Measurements from ENCODE around the gene ST6GALNAC4.
A peak's percentile ranks its signal among the peaks of the same experiment; 100 is the strongest.

ST6GALNAC4 gene

DNA sequence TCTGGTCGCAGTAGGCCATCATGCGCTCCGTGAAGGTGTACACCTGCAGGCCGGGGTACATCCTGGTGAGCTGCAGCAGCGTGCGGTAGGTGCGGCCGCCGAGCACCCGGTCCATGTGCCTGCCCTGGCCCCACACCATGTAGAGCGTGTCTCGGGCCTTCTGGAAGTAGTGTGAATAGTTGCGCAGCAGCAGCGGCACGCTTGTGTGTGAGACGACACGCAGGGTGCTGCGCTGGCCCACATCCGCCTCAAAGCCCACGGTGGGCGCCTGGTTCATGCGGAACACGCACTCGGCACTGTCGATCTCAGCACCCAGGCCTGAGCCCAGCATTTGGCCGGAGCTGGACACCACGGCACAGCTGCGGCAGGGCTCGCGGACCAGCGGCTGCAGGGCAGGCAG is 4.5 kb downstream of the ST6GALNAC4 start:
- DNase-seq (ENCODE audit: low read depth), result no peak

DNA sequence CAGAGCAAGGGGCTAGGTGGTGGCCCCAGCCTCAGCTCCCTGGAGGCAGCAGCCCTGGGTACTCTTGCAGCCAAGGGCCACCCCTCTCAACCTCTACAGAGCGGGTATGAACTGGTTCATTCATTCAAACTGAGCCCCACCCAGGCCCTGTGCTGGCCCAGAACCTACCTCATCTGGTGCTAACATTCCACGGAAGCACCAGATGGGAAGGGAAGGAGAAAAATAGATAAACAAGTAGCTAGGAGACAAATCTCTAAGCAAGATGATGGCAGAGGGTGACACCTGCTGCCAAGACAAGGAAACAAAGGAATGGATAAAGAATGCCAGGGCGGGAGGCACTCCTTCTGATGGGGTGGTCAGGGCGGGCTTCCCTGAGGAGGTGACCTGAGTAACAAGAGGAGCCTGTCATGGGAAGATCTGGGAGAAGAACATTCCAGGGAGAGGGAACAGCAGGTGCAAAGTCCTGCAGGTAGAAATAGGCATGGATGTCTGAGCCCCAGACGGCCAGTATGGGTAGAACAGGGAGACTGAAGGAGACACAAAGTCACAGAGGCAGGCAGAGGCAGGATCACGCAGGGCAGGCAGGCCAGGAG is 6.1 kb downstream of the ST6GALNAC4 start:
- no peak for DNase-seq (ENCODE audit: low read depth)

DNA sequence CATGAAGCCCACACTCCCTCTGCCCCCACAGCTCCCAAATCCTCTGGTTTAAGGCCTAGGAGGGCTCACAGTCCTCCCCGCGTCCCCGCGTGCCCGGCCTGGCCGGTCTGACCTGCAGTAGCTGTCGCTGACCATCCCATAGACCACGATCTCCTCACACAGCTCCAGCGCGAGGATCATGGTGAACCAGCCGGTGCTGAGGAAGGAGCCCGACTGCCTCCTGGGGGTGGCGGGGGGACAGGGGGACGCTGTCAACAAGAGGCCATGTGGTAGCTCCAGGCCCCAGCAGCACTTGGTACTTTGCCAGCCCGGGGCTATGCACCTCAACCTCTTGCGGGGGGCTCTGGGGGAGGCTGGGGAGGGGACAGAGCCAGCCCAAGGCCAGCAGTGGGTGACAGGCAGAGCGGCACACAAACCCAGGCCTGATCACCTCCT is 7.0 kb downstream of the ST6GALNAC4 start:
- no peak for DNase-seq (ENCODE audit: low read depth)

DNA sequence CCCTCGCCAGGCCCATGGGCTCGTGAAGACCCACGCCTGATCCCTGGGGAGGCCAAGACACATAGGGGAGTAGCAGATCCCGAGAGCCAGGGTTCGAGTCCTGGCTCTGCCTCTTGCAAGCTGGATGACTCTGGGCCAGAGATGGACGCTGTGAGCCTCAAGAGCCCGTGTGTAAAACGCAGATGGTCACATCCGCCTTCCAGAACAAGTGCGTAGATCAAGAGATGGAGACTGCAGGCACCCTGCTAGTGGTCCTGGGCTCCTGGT is 8.2 kb downstream of the ST6GALNAC4 start:
- DNase-seq (ENCODE audit: low read depth), result no peak

DNA sequence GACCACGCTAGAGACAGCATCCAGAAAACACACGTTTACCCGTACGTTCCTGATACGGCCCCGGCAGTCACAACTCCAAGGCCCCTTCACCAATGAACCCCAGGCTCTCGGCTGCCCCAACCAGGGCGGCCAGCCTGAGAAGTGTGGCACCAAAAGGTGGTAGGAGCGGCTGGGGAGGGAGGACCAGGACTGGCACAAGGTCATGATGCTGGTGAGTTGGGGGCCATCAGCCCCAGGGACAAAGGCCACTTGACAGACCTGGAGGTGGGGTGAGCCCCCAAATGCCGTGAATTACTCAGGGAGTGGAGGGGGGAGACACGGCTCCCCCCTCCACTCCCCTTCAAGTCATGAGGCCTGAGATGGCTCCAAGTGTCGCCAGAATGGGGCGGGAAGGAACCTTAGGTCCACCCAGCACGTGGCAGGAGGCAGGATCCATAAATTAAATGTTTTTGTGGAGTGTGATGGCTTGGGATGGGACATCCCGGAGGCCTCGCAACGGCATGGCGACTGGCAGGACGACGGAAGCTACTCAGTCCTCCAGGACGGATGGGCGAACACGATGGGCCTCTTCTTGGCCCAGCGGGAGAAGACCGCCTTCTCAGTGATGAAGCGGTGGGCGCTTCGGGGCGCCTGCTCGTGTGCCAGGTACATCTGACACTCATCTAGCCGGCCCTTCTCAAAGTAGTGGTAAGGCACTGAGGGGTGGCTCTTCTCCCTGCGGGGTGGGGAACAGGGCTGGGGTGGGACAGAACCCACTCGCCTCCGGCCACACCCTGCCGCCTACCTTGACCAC is 8.8 kb downstream of the ST6GALNAC4 start:
- no peak for DNase-seq (ENCODE audit: low read depth)

DNA sequence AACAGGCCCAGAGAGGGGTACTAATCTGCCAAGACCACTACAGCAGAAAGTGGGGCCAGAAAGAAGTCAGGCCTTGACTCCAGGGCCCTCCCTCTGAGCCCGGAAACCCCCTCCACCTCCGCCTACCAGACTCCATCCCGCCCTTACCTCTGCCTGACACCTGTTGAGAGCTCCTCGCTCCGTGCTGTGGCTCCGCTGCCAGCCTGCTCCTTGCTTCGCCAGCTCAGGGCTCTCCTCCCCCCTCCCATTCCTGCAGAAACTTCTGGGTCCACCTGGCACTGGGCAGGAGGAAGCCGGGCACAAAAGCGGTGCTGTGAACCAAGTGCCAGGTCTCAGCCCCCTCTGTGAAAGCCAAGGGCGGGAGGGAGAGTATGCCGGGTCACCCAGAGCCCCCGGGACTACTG is 11.1 kb downstream of the ST6GALNAC4 start:
- no peak for DNase-seq (ENCODE audit: low read depth)

DNA sequence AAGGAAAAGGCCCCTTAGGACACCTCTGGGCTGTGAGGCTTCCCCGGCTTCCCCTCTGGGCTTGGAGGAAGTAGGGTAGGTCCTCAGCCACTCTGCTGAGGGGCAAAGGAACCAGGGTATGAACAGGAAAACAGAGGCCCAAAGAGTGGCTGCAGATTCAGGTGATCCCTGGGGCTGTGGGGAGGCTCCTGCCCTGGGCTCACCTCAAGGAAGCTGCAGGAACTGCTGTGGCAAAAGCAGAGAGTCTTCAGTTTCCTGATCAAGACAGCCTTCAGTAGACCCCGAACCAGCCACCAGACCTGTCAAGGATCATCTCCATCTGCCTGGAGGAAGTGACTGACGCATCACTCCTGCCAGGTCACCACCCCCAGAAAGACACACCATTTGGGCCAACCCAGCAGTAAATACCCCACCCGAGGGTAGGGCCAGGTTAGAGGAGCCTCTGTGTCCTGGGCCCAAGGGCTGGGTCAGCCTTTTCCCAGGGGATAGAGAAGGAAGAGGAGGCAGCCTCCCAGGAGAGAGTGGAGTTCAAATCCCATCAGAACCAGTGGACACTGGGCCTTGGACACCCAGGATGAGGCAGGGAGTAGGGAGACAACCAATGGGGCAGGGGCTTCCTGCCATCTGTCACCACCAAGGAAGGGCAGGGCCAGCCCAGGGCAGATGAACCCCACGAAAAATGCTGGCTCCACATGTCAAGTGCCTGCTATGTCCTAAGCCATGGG is 11.7 kb downstream of the ST6GALNAC4 start:
- no peak for DNase-seq (ENCODE audit: low read depth)

DNA sequence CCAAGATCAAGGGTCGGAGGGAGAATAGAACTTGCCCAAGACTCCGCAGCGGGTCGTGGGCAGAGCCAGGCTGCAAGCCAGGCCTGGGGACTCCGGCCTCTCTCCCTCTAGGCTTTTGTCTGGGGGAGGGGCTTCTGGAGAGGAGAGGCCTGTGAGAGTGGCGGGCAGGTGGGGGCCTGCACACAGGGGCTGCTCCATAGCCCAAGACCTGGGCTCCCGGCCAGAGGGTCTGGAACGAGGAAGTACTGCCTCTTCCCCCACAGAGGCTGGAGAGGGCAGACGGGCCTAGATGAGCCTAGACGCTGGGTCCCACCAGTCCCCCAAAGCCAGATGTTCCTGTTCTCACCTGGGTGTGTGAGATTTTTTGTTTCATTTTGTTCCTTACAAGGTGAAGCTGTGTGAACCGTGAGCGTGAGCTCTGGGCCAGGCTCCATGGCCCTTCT is 12.3 kb downstream of the ST6GALNAC4 start:
- no peak for DNase-seq (ENCODE audit: low read depth)

DNA sequence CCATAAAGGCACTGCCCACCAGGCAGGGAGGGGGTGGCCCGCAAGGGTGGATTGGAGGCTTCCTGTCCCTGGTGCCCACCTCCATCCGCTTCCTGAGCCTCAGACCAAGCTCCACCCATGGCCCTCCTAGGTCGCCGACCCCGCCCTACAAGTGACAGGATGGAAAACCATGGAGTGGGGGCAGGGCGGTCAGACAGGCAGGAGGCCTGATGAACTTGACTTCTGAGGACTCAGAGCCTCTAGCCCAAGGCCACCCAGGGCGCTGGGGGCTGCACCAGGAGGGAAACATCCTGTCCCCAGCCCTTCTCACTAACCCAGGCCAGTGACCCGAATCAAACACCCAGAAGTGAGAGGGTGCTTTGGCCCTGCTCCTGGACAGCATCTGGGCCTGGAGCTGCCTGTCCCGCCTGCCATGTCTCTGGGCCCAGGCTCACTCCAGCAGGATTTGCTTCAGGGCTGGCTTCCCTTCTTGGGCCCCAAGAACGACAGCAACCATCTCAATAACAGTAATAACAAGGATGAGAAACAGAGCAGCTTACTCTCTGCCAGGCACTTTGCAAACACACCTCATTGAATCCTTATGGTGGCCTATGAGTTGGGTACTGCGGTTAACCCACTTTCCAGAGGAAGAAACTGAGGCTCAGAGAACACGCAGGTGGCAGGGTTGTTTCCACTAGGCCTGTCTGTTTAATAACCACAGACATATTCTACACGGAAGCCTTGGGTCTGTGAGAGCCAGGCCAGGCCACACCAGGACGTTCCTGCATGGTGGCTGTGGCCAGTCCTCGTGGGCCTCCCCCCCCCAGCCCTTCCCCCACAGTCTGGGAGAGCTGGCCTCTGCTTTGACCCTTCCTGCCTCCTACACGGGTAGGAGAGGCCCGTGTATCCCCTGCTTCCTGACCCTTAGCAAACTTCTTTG is 13.0 kb downstream of the ST6GALNAC4 start:
- DNase-seq (ENCODE audit: low read depth), result no peak

DNA sequence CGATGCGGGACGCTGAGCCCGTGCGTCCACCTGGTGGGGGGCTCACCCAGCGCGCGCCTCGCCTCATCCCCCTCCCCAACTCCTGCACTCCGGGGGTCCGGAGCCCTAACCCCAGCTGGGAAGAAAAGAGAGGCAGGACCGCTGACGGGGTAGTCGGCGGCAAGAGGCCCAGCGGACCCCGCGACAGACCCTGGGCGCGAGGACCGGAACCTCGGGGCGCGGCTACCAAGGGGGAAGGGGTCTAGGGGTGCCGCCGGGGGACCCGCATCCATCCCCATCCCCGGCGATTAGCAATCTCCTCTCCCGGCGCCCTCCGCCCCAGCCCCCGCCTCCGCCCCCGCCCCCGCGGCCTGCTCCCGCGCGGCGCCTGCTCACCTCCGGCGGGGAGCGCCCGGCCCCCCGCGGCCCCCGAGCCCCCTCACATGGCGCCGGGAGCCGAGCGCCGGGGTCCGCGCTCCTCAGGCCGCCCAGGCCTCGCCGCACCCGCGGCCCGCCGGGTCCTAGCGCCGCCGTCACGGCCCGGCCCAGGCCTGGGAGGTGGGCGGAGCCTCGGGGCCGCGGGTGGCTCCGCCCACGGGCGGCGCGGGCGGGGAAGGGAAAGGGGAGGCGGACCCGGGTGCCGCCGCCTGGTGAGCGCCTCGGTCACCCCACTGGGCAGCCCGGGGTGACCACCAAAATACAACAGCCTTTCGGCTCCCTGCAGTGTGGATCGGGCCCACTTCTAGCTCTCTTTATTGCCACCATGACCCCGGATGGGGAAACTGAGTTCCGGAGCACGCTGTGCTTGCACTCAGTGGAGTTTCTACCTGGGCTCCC is 17.5 kb downstream of the ST6GALNAC4 start, which contains the start of gene ST6GALNAC6:
Gene ST6GALNAC6 (minus strand): TSS at position 476 of the 816 bp plus-strand sequence. CDS start 1,622 bp downstream, outside the sequence.
- DNase-seq (ENCODE audit: low read depth), result peak; percentile 56

DNA sequence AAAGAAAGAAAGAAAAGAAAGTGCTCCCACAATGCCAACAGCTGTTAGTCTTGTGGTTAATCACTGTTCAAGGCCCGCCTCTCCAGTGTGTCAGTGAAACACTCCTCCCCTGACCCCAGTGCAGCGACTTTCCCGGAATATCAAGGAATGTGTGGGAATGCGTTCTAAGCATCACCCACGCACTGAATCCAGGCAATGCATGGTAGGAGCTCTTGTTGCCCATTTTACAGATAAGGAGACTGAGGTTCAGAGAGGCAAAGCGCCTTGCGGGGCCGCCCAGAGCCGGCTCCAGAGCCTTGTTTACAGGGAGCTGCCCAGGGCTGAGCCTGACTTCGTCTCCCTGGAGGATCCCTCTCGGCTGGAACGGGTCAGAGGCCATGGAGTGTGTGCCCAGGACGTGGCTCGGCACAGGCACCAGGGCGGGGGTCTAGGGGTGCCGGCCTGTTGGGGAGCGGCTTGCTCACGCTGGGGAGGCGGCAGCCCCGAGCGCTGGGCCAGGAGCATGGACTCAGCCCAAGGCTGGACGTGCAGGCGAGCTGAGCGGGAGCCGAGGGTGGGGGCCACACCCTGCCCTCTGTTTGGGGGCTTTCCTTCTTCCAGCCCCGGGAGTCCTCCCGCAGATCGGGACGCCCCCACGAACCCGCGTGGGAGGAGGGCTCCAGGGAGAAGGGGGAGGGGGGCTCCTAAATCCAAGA is 18.3 kb downstream of the ST6GALNAC4 start:
- DNase-seq (ENCODE audit: low read depth), result no peak

DNA sequence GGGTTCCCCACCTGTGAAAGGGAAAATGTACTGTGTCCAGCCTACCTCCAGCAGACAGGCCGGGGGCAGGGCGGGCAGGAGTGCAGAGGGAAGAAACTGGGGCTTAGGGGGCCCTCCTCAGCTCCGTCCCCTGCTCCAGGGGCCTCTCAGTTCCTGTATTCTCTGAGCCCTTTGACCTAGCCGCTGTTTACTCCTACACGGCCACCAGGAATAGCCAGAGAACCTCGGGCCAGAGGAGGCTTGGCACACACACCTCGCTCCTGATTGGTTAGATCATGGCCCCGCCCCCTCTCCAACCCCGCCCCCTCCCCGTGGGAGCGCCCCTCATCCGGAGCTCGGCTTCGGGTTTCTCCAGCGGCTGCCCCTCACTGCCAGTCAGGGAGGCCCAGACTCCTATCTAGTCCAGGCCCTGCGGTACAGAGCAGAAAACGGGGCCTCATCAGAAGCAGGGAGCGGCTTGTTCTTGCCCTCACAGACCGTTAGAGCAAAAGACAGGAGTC is 19.6 kb downstream of the ST6GALNAC4 start:
- DNase-seq (ENCODE audit: low read depth), result no peak

DNA sequence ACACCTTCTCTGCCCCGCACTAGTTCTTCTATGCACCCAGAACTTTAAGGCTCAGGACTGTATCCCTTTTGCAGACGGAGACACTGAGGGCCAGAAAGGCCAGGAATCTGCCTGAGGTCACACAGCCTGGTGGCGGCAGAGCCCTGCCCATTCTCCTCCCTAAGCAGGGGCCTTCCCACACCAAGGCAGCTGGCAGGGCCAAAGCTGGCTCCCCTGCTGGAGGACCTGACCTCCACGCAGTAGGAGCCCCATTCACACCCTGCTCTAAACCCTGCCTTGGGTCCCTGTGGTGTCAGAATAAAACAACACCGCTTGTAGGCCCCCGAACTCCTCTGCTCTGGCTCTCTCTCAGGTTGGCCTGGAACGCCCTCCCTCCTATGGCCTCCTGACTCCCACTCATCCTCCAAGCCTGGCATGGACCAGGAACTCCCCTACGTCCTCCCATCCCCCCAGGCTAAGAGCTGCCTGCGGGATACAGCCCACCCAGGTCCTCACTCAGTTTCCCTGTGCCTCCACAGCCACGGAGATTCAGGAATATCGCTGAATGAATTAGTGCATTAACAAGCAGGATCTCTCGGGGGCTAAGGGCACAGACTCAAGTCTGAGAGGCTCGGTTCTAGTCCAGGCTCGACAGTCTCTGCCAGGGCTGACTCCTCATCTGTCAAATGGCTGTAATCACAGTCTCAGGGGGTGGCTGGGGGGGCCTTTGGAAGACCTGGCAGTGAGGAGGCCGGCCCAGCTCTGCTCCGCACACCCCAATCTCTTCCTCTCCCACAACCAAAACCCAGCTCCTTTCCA is 20.2 kb downstream of the ST6GALNAC4 start:
- DNase-seq (ENCODE audit: low read depth), result no peak

DNA sequence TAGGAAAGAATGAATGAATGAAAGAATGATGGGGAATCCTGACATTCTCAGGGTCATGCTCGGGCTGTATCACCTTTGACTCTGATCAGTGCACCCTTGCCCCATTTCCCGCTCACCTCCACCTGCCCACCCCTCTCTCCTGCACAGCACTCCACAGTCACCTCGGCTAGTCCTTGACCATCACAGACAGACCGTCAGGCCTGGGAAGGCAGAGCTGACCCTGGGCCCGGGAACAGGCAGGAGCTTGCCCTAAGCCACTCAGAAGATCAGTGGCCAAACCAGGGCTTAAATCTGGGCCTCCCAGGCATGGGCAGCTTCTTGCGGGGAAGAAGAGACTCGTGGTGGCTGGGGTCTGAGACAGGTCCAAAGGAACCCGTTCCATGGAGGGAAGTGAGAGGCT is 21.0 kb downstream of the ST6GALNAC4 start:
- no peak for DNase-seq (ENCODE audit: low read depth)

DNA sequence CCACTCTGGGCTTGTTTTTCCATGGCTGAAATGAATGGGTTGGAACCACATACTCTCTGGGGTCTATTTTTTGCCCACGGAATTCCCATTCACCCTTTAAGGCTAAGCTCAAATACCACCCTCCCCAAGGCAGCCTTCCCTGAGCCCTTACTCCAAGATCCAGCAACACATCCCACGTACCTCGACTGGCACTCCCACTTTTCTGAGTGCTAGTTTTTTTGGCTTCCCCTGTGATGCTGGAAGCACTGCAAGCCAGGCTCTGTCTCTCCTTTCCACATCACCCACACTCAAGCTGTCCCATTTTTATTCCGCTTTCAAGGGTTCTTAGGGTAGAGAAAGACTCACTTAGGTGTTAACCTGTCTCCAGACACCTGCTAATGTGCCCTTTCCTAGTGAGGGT is 23.4 kb downstream of the ST6GALNAC4 start:
- no peak for DNase-seq (ENCODE audit: low read depth)

DNA sequence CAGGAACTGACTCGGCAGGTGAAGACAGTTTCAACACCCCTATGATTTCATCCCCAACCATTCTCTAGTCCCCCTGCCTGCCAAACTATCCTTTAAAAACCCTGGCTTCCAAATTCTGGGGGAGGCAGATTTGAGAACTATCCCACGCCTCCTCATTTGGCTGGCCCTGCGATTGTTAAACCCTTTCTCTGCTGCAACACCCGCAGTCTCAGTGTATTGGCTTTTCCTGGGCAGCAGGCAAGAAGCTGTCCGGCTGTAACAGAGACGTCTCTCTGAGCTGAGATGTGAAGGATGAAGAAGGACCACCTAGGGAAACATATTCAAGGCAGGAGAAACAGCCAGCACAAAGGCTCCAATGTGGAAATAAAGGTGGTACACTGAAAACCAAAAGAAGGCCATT is 24.0 kb downstream of the ST6GALNAC4 start:
- no peak for DNase-seq (ENCODE audit: low read depth)

DNA sequence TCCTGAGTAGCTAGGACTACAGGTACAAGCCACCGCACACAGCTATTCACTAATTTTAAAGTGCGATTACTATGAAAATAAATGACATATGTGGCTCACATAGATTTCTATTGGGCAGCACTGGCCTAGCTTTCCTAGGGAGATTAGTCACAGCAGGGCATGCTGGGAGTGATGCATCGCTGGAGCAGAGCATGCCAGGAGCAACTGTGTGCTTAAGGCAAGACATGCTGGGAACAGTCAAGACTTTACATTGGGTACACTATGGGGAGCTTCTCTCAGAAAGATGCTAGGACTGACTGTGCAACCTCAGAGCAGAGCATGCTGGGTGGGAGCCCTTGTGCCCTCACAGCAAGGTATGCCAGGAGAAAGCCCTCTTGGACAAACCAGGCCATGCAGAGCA is 26.8 kb downstream of the ST6GALNAC4 start:
- DNase-seq (ENCODE audit: low read depth), result no peak

DNA sequence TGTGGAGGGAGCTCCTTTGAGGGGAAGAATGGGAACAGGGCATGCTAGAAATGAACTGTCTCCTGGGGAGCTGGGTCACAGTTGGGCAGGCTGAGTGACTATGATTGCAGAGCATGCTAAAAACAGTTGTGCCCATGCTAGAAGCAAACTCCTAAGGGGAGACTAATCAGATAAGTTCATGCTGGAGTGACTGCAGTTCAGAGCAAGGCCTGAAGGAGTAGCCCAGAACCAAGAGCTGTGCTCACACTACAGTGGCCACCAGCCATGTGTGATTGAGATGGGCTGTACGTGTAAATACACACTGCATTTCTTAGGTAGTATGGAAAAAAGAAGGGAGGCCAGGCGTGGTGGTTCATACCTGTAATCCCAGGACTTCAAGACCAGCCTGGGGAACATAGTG is 29.0 kb downstream of the ST6GALNAC4 start:
- DNase-seq (ENCODE audit: low read depth), result no peak

DNA sequence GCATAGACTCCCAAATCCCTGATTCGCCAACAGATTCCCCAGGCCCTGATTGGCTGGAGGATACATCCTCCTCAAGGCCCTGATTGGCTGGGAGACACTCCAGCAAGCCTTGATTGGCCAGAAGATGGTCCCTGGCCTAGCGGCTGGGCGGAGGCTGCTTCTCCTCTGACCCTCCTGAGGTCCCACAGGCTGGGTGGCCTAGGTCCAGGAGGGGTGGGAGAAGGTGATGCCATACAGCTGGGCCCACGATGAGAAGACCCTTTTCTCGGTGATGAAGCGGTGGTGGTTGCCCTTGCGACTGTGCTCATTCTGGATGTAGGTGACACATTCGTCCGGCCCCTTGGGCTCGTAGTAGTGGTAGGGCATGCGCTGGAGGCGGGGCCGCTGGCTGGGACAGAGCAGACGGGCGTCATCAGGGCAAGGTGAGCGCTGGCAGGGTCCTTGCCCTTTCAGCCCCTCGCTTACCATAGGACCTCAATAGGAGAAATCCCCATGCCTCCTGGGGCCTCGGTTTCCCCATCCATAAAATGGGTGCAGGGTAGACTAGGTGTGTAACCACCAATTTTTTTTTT is 30.4 kb downstream of the ST6GALNAC4 start:
- DNase-seq (ENCODE audit: low read depth), result no peak
